Measurements from ENCODE around the gene SLC44A5.

SLC44A5 gene

GRCh38 chr1:75172556-75172955 is 438.4 kb downstream of the SLC44A5 start:
- no peak for FAIRE-seq

- no peak for FAIRE-seq
Measured at GRCh38 chr1:75171876-75172275, 439.0 kb downstream of the SLC44A5 start.

GRCh38 chr1:75170981-75171380 is 439.9 kb downstream of the SLC44A5 start:
- no peak for FAIRE-seq

GRCh38 chr1:75170011-75170410 is 440.9 kb downstream of the SLC44A5 start:
- no peak for FAIRE-seq

GRCh38 chr1:75166821-75167220 is 444.1 kb downstream of the SLC44A5 start:
- FAIRE-seq, result no peak

- no peak for FAIRE-seq
Measured at GRCh38 chr1:75165264-75165663, 445.6 kb downstream of the SLC44A5 start.

- FAIRE-seq, result no peak
Measured at GRCh38 chr1:75159154-75159553, 451.8 kb downstream of the SLC44A5 start.
